Astrocyte of the cerebellum (primary cell): ENCODE results near the gene TPRG1L.

Source experiments
- DNase-seq: peaks from one replicate; pipeline ENCODE4 v3.0.0-alpha.2; 2011; ENCODE audit warnings: low read depth
- H3K4me3 ChIP-seq: 2 replicates; pipeline ENCODE4 v1.5.1; 2011; ENCODE audit warnings: mild to moderate bottlenecking, low read depth, low read length, moderate library complexity
- in situ Hi-C: cut with HindIII; loops from 2 replicates; pipeline ENCODE4 v1.10.0; 2017; ENCODE audit warnings: low sequenced_read_pairs
- TF ChIP-seq, protein P1 (sequence below): IDR thresholded peaks from 2 replicates; pipeline ENCODE4 v1.5.1; 2012; ENCODE audit warnings: low read length, low read depth, moderate library complexity, mild to moderate bottlenecking; ENCODE audit errors: missing control alignments

Gene TPRG1L

DNA sequence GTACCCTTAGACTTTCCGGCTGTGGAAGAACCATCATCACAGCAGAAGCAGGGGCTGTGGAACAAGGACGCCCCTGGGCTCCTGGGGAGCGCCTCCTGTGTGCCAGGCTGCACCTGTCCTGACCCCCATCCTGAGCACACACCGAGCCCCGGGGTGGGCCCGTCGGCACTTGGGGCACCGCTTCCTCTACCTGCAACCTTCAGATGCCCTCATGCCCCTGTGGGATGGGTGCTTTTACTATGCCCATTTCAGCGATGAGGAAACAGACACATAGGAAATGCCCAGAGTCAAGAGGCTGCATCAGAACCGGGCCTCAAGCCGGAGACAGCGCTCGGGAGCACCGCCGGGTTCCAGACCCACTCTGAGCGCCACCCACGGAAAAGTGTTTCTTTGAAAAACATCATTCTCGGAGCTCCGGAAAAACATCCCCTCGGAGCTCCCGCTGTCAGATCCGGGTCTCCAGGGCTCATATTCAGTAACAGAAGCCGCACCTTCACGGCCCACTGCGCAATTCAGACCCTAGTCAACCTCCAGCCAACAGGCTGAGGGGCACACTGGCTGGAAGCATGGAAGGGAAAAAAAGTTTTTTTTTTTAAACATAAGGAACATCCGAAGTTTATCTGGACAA is 8.0 kb downstream of the TPRG1L start:
- TF ChIP-seq, protein P1, sequence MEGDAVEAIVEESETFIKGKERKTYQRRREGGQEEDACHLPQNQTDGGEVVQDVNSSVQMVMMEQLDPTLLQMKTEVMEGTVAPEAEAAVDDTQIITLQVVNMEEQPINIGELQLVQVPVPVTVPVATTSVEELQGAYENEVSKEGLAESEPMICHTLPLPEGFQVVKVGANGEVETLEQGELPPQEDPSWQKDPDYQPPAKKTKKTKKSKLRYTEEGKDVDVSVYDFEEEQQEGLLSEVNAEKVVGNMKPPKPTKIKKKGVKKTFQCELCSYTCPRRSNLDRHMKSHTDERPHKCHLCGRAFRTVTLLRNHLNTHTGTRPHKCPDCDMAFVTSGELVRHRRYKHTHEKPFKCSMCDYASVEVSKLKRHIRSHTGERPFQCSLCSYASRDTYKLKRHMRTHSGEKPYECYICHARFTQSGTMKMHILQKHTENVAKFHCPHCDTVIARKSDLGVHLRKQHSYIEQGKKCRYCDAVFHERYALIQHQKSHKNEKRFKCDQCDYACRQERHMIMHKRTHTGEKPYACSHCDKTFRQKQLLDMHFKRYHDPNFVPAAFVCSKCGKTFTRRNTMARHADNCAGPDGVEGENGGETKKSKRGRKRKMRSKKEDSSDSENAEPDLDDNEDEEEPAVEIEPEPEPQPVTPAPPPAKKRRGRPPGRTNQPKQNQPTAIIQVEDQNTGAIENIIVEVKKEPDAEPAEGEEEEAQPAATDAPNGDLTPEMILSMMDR: no peak
- no peak overlapping the region for H3K4me3 ChIP-seq
- no peak for DNase-seq
- in situ Hi-C loops: no loop called here

DNA sequence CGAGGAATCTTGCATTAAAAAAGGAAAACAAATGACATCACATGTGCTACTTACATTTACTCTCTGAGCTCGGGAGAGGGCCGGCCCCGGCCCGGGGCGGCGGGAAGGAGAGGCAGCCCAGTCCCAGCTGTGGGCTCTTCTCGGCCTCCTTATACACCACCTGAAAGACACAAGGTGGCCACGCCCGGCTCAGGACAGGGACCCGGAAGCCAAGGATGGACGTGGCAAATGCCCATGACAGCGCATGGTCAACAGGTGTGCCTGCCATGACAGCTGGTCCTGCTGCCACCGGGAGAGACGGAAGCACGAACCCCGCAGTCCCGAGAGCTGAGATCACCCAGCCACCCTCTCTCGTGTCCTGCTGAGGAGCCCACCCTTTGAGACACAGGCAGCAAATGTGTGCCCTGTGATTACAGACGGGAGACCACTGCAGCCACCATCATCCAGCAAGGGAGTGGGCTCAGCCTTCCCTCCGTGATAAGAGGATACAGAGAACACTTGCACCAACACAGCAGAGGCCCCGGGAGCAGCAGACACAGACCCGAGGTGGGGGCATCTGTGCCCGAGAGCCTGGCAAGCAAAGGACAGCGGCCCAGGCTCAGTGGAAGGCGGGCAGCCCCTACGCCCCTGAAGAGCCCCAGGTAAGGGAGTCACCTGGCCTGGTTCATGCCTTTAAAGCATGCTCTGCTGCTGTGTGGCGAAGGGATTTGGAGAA is 8.7 kb downstream of the TPRG1L start:
- no peak for DNase-seq
- H3K4me3 ChIP-seq: no peak overlapping the region
- in situ Hi-C loops: no loop called here
- TF ChIP-seq, protein P1: no peak

DNA sequence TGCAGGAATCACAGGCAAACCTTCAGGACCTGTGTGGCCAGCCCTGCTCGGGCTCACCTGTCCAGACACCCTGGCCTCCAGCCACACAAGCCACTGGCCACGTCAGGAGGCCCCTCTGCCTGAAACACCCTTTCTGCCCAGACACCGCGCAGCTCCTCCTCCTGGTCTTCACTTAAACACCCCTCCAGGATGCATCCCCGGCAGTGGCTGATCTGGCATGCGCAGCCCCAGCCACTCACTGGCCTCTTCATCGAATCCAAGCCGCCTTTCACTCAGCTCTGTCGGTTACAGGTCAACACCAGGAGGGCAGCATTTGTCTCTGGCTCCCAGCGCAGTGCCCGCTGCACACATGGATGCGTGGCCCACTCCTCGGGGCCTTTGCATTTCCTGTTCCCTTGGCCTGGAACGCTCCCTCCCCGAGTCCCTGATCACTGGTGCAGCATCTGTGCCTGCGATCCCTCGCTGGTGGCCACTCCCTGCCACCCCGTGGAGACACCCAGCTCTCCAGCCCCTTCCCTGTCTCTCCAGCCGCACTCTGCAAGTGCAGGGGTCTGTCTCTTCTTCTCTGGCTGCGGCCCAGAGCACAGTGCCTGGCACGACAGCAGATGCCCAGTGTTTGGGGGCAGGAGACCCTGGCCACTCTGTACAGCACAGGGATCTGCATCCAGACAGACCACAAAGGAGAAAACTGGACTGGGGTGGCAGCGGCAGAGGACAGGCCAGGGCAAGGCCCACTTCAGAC is 9.4 kb downstream of the TPRG1L start:
- in situ Hi-C loops: no loop called here

DNA sequence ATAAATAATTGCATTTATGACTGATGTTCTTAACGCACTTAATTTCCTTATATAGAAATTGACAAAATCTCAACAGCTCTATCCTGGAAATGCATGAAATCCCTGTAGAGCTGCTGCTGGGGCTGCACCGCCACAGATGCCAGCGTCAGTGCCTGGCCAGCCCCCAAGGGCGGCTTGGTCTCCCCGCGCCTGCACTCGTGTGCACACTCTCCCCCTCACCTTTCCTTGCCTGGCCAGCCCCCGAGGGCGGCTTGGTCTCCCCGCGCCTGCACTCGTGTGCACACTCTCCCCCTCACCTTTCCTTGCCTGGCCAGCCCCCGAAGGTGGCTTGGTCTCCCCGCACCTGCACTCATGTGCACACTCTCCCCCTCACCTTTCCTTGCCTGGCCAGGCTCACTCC is 11.3 kb downstream of the TPRG1L start:
- in situ Hi-C loops: no loop called here
- TF ChIP-seq, protein P1: no peak
- DNase-seq: no peak
- H3K4me3 ChIP-seq: no peak overlapping the region

More for the DNA sequence above, 9.4 kb downstream of the TPRG1L start:
- H3K4me3 ChIP-seq: no peak overlapping the region
- no peak for DNase-seq
- TF ChIP-seq, protein P1: no peak

DNA sequence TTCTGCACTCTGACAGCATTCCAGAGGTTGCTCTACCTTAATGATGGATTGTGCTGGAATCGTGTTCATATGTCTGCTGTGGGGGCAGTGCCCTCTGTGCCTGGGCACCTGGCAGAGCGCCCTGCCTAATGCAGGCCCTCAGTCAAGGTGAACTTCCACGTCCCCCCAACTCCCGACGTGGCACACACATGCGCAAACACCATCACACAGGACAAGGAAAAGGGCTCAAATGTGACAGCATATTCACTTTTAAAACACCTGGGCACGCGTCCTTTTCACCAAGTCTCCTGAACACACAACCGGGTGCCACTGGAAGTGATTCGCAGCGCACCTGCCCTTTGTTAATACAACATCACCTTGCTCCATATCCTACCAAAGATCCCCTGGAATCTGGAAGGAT is 11.7 kb downstream of the TPRG1L start:
- in situ Hi-C loops: no loop called here

DNA sequence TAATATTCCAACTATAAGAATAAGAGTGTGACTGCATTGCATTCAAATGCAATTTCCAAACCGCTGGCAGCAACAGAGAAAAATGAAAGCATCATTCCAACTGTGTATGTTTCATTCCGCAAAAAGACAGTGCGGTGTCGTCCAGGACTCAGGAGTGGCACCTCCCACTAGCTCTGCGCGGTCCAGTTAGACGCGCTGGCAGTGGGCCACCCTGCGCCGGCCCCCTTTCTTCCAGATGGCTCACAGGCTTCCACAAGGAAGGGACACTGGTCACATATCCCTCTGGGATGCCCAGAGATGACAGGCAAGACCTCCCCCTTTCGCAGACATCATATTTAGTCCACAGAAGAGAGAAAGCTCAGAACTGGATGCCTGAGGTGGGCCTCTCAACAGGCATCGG is 13.2 kb downstream of the TPRG1L start:
- in situ Hi-C loops: no loop called here
- no peak overlapping the region for H3K4me3 ChIP-seq
- TF ChIP-seq, protein P1: no peak
- no peak for DNase-seq

More for the DNA sequence above, 11.7 kb downstream of the TPRG1L start:
- TF ChIP-seq, protein P1: no peak
- no peak for DNase-seq
- H3K4me3 ChIP-seq: no peak overlapping the region
